ENCODE data around the gene GNAL. TPM values are rescaled to one million over a fixed set of nuclear protein-coding genes. Genes with fewer than 3 reads are reported as not detected.
A peak's percentile ranks its signal among the peaks of the same experiment; 100 is the strongest.

Gene GNAL
- total RNA-seq, 1 experiment from 2014 or later, result 0.15 TPM

DNA sequence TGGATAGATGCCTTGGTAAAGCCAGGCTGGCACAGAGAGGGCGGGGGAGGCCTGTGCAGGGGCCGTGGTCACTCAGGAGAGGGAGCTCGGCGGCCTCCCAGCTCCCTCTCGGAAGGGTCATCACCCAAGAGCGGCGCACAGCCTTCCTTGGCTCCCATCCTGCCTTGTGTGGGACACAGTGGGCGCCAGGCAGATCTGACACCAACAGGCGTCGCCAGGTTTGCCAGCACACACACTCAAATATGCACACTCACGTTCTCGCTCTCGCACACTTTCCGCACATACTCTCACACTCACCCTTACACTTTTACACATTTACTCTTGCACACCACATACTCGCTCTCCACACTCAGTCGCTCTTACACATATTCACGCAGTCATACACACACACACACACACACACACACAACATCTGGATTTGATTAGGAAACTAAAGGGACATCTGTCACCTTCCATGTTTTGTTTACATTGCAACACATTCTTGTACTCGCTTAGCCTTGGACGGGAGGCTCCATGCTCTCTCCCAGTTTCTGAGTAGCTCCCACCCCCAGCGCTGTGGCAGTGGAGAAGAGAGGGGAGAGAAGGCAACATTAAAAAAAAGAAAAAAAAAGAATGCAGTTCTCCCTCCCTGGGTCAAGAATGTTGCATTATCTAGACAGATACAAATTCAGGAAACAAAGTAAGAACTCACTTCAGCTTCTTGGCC, 172.7 kb downstream of the GNAL start:
- ATAC-seq, result no peak
- BruUV-seq (replicated peaks), result no TSS peak
- intact Hi-C loops (cut with micrococcal nuclease), result no loop called here

DNA sequence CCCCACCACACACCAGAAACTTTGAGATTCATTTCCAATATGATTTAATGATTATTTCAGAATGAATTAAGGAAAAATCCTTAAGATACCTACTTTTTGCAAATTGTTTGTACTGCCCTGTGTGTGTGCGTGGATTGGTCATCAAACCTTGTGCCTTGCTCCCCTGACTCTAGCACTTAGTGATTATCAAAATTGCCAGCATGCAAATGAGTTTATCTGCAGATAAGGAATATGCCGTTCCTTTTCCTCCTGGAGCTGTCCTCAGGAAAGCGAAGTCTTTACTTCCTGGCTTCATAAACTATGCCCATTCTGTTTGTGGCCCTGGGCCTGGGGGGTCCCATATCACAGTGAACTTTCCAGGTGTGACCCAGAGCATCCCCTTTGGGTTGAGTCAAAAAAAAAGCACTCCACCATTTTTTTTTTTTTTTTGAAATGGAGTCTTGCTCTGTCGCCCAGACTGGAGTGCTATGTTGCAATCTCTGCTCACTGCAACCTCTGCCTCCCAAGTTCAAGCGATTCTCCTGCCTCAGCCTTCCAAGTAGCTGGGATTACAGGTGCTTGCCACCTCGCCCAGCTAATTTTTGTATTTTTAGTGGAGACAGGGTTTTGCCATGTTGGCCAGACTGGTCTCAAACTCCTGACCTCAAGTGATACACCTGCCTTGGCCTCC, 173.5 kb downstream of the GNAL start:
- Histone ChIP-seq H3K4me3 (ENCODE audit: low read length) (no peak overlapping the region), H3K79me2 (ENCODE audit: low read length) (peaks cover 16% of the 10 kb centered on the region), H3K27ac (ENCODE audit: low read length) (no peak overlapping the region), H3K4me1 (ENCODE audit: insufficient read depth, low read length) (peaks cover 30% of the 10 kb centered on the region), H3K27me3 (ENCODE audit: low read length) (no peaks in the 10 kb centered on the region), H3K4me2 (ENCODE audit: low read length) (no peak overlapping the region), H3K9me3 (ENCODE audit: low read length) (no peaks in the 10 kb centered on the region), H3K9me2 (replicated peaks; ENCODE audit: low read length) (no peaks in the 10 kb centered on the region), H2AFZ (ENCODE audit: low read length) (no peak overlapping the region), H3K9ac (ENCODE audit: low read length) (no peak overlapping the region), H3F3A (ENCODE audit: low read length, unreplicated experiment) (no peaks in the 10 kb centered on the region), H3K36me3 (ENCODE audit: low read depth, low read length) (no peaks in the 10 kb centered on the region), H4K20me1 (ENCODE audit: low read length) (no peaks in the 10 kb centered on the region)
- intact Hi-C loops (cut with micrococcal nuclease), result no loop called here
- DNase-seq (no peak), ATAC-seq (no peak)
- no TSS peak for BruUV-seq (replicated peaks)
- TF ChIP-seq EZH2 (IDR thresholded peaks at IDR 0.05; ENCODE audit: low read length, unreplicated experiment) (no peak), EZH2phosphoT487 (IDR thresholded peaks at IDR 0.05; ENCODE audit: borderline replicate concordance, low read length) (no peak)
- TF ChIP-seq, protein P1, sequence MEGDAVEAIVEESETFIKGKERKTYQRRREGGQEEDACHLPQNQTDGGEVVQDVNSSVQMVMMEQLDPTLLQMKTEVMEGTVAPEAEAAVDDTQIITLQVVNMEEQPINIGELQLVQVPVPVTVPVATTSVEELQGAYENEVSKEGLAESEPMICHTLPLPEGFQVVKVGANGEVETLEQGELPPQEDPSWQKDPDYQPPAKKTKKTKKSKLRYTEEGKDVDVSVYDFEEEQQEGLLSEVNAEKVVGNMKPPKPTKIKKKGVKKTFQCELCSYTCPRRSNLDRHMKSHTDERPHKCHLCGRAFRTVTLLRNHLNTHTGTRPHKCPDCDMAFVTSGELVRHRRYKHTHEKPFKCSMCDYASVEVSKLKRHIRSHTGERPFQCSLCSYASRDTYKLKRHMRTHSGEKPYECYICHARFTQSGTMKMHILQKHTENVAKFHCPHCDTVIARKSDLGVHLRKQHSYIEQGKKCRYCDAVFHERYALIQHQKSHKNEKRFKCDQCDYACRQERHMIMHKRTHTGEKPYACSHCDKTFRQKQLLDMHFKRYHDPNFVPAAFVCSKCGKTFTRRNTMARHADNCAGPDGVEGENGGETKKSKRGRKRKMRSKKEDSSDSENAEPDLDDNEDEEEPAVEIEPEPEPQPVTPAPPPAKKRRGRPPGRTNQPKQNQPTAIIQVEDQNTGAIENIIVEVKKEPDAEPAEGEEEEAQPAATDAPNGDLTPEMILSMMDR (conservative IDR thresholded peaks at IDR 0.05; ENCODE audit: low read depth, low read length), result no peak
- POLR2A ChIA-PET (ENCODE audit: unreplicated experiment), result no interaction called here
- CTCF ChIA-PET, result no interaction called here

More for the DNA sequence above, 172.7 kb downstream of the GNAL start:
- Histone ChIP-seq H3K9me3 (ENCODE audit: low read length) (no peaks in the 10 kb centered on the region), H3K9ac (ENCODE audit: low read length) (no peak overlapping the region; the same call in 1 of the 2 replicates), H3K4me3 (ENCODE audit: low read length) (no peak overlapping the region), H3K36me3 (ENCODE audit: low read depth, low read length) (no peaks in the 10 kb centered on the region), H3K9me2 (replicated peaks; ENCODE audit: low read length) (no peaks in the 10 kb centered on the region), H4K20me1 (ENCODE audit: low read length) (no peaks in the 10 kb centered on the region), H3K79me2 (ENCODE audit: low read length) (peaks cover 16% of the 10 kb centered on the region), H3K27ac (ENCODE audit: low read length) (peak overlapping the region; percentile 96; the same call in 1 of the 2 replicates), H2AFZ (ENCODE audit: low read length) (no peak overlapping the region), H3K4me2 (ENCODE audit: low read length) (no peak overlapping the region), H3K4me1 (ENCODE audit: insufficient read depth, low read length) (peaks cover 35% of the 10 kb centered on the region), H3F3A (ENCODE audit: low read length, unreplicated experiment) (peaks cover 2% of the 10 kb centered on the region), H3K27me3 (ENCODE audit: low read length) (no peaks in the 10 kb centered on the region)
- CTCF ChIA-PET, result no interaction called here
- POLR2A ChIA-PET (ENCODE audit: unreplicated experiment), result no interaction called here
- DNase-seq, result no peak
- no peak for TF ChIP-seq EZH2 (IDR thresholded peaks at IDR 0.05; ENCODE audit: low read length, unreplicated experiment)
- no peak for TF ChIP-seq EZH2phosphoT487 (IDR thresholded peaks at IDR 0.05; ENCODE audit: borderline replicate concordance, low read length)
- TF ChIP-seq, protein P1 (conservative IDR thresholded peaks at IDR 0.05; ENCODE audit: low read depth, low read length), result no peak

DNA sequence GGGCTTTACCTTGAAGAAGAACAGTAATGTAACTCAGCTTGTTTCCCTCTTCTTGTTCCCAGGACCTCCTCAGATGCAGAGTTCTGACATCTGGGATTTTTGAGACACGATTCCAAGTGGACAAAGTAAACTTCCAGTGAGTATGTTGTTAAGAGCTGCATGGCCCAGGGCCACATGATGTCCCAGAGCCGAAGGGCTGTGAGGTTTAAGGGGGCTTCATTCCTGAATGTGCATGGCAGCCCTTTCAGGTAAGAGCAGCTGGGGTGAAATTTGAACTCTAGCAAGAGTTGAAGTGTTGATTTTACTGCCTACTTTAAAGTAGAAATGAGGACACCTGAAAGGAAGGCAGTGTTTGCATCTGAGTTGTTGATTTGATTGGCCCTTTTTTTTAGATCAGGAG, 175.4 kb downstream of the GNAL start:
- POLR2A ChIA-PET (ENCODE audit: unreplicated experiment), result no interaction called here
- no peaks in the 10 kb centered on the region for H3K36me3 ChIP-seq (ENCODE audit: low read depth, low read length)
- no peak overlapping the region for H3K27ac ChIP-seq (ENCODE audit: low read length)
- no peak for ATAC-seq
- no peak overlapping the region for H3K4me2 ChIP-seq (ENCODE audit: low read length)
- H3K9me3 ChIP-seq (ENCODE audit: low read length), result no peaks in the 10 kb centered on the region
- CTCF ChIA-PET, result no interaction called here
- H3K4me3 ChIP-seq (ENCODE audit: low read length), result no peak overlapping the region
- DNase-seq, result no peak
- no peaks in the 10 kb centered on the region for H3K9me2 ChIP-seq (replicated peaks; ENCODE audit: low read length)
- H2AFZ ChIP-seq (ENCODE audit: low read length), result no peak overlapping the region
- H3K27me3 ChIP-seq (ENCODE audit: low read length), result no peaks in the 10 kb centered on the region
- H4K20me1 ChIP-seq (ENCODE audit: low read length), result no peaks in the 10 kb centered on the region
- no TSS peak for BruUV-seq (replicated peaks)
- no peak overlapping the region for H3K9ac ChIP-seq (ENCODE audit: low read length)
- 0 out of 2 replicates have a peak, but pooled peaks cover under 1% of the 10 kb centered on the region for H3K79me2 ChIP-seq (ENCODE audit: low read length)
- H3K4me1 ChIP-seq (ENCODE audit: insufficient read depth, low read length), result peaks cover 12% of the 10 kb centered on the region
- intact Hi-C loops (cut with micrococcal nuclease), result no loop called here
- no peaks in the 10 kb centered on the region for H3F3A ChIP-seq (ENCODE audit: low read length, unreplicated experiment)
- no peak for TF ChIP-seq EZH2phosphoT487 (IDR thresholded peaks at IDR 0.05; ENCODE audit: borderline replicate concordance, low read length)
- TF ChIP-seq, protein P1 (conservative IDR thresholded peaks at IDR 0.05; ENCODE audit: low read depth, low read length), result no peak
